Endothelial cell of umbilical vein (primary cell): ENCODE data around the gene RNASE13. TPM values are rescaled to one million over a fixed set of nuclear protein-coding genes. Genes with fewer than 3 reads are reported as not detected.

Experiments
- BruUV-seq: library from RNA; stranded (reverse); fragments of 400-500 nt; replicated peaks from 2 replicates; lab custom pipeline; 2021; lab: Mats Ljungman, UMichigan
- CTCF ChIA-PET: fragments of 300-600, 350-600 bp; sonication (Branson Sonifier 250); formaldehyde crosslinking; loops from one replicate; lab custom pipeline; 2021; ENCODE audit warnings: antibody characterized with exemption, inconsistent platforms; lab: Charles Lee
- POLR2A ChIA-PET: fragments of 300-600, 350-600 bp; sonication (Branson Sonifier 250); formaldehyde crosslinking; loops from one replicate; lab custom pipeline; 2021; ENCODE audit warnings: antibody characterized with exemption, inconsistent platforms; lab: Charles Lee
- DNase-seq: peaks from one replicate; pipeline ENCODE4 v3.0.0-alpha.2; 2011; ENCODE audit warnings: low read depth, low spot score
- FAIRE-seq: peaks from 2 replicates; lab custom pipeline; 2011; peaks lifted over from hg19 to GRCh38; lab: Jason Lieb, UNC
- H2AFZ ChIP-seq: 2 replicates; pipeline ENCODE4 v1.6.0; 2012; ENCODE audit warnings: low read depth, low read length, control low read depth, inconsistent platforms
- H3K27ac ChIP-seq: 2 replicates; pipeline ENCODE4 v1.5.1; 2011; ENCODE audit warnings: low read depth, mild to moderate bottlenecking, control low read depth, low read length, moderate library complexity; ENCODE audit not compliant: insufficient read depth
- H3K27me3 ChIP-seq, 2 experiments: 2 replicates each; pipeline versions ENCODE4 v1.6.0 to v1.6.1; 2011; ENCODE audit warnings: low read length in 2 of 2, mixed read lengths in 1 of 2; ENCODE audit not compliant: control insufficient read depth in 2 of 2, insufficient read depth in 2 of 2
- H3K36me3 ChIP-seq, 2 experiments: 2 replicates in 1 of 2; 3 replicates in 1 of 2; pipeline ENCODE4 v1.5.1; 2011; ENCODE audit warnings: low read length in 2 of 2, mild to moderate bottlenecking in 1 of 2, moderate library complexity in 1 of 2; ENCODE audit not compliant: control insufficient read depth in 2 of 2, insufficient read depth in 2 of 2; ENCODE audit errors: extremely low read depth in 1 of 2
- H3K4me1 ChIP-seq: 3 replicates; pipeline ENCODE4 v1.5.1; 2011; ENCODE audit warnings: mild to moderate bottlenecking, low read length; ENCODE audit not compliant: control insufficient read depth, insufficient read depth; ENCODE audit errors: extremely low read depth
- H3K4me2 ChIP-seq: 2 replicates; pipeline ENCODE4 v1.6.1; 2011; ENCODE audit warnings: low read length, control low read depth, mixed read lengths; ENCODE audit not compliant: insufficient read depth
- H3K4me3 ChIP-seq, 3 experiments: fragments of 200-600 bp in 1 of 3; sonication (generic), shearing (Covaris generic) in 1 of 3; replicated peaks in 1 of 3; 2 replicates each; pipeline ENCODE4 v1.5.1; 2011 to 2016; ENCODE audit warnings: control low read depth in 3 of 3, low read length in 3 of 3, mild to moderate bottlenecking in 2 of 3, inconsistent platforms in 1 of 3, low read depth in 1 of 3, moderate library complexity in 1 of 3; ENCODE audit not compliant: insufficient read depth in 1 of 3
- H3K79me2 ChIP-seq: 2 replicates; pipeline ENCODE4 v1.6.0; 2012; ENCODE audit warnings: low read length, inconsistent platforms; ENCODE audit not compliant: control insufficient read depth, insufficient read depth
- H3K9ac ChIP-seq: replicated peaks from 2 replicates; pipeline ENCODE3; 2011; ENCODE audit warnings: low read length, control low read depth; ENCODE audit not compliant: insufficient read depth; ENCODE audit errors: extremely low read depth
- H3K9me1 ChIP-seq: replicated peaks from 3 replicates; pipeline ENCODE4 v1.6.0; 2011; ENCODE audit warnings: mild to moderate bottlenecking, low read length; ENCODE audit not compliant: control insufficient read depth, insufficient read depth; ENCODE audit errors: extremely low read depth
- H3K9me3 ChIP-seq: replicated peaks from 2 replicates; pipeline ENCODE4 v1.5.1; 2012; ENCODE audit warnings: low read length, inconsistent platforms; ENCODE audit not compliant: control insufficient read depth, insufficient read depth
- H4K20me1 ChIP-seq: replicated peaks from 2 replicates; pipeline ENCODE3; 2011; ENCODE audit warnings: mild to moderate bottlenecking, low read length; ENCODE audit not compliant: control insufficient read depth, insufficient read depth; ENCODE audit errors: extremely low read depth
- CTCF ChIP-seq, 2 donors: IDR thresholded peaks; 1 replicate in 1 of 2; 2 replicates in 1 of 2; pipeline ENCODE4 v1.5.1; 2011; ENCODE audit warnings: low read length in 2 of 2, mild to moderate bottlenecking in 2 of 2, moderate library complexity in 2 of 2, control low read depth in 1 of 2, inconsistent platforms in 1 of 2, low read depth in 1 of 2; ENCODE audit not compliant: insufficient read depth in 1 of 2; ENCODE audit errors: extremely low read depth in 1 of 2
- EZH2 ChIP-seq: IDR thresholded peaks from 2 replicates; pipeline ENCODE4 v1.6.1; 2012; ENCODE audit warnings: borderline replicate concordance, low read depth, mild to moderate bottlenecking, moderate library complexity, low read length, inconsistent platforms; ENCODE audit not compliant: severe bottlenecking
- FOS ChIP-seq: IDR thresholded peaks from 2 replicates; pipeline ENCODE4 v1.6.1; 2011; ENCODE audit warnings: mild to moderate bottlenecking, low read length, moderate library complexity, borderline replicate concordance; ENCODE audit not compliant: insufficient read depth
- GATA2 ChIP-seq: IDR thresholded peaks from 2 replicates; pipeline ENCODE4 v1.7.0; 2011; ENCODE audit warnings: low read depth, mild to moderate bottlenecking, moderate library complexity, mixed read lengths, low read length; ENCODE audit not compliant: insufficient read length, insufficient read depth
- JUN ChIP-seq: IDR thresholded peaks from 2 replicates; pipeline ENCODE4 v1.6.1; 2011; ENCODE audit warnings: borderline replicate concordance, low read depth; ENCODE audit not compliant: insufficient read length, insufficient read depth
- MYC ChIP-seq: IDR thresholded peaks from one replicate; pipeline ENCODE4 v1.6.1; 2011; ENCODE audit warnings: mild to moderate bottlenecking, low read depth, low read length
- POLR2A ChIP-seq: IDR thresholded peaks from 2 replicates; pipeline ENCODE4 v1.6.1; 2012; ENCODE audit warnings: low read depth, mild to moderate bottlenecking, control low read depth, low read length
- POLR2AphosphoS5 ChIP-seq: IDR thresholded peaks from 2 replicates; pipeline ENCODE4 v1.6.1; 2012; ENCODE audit warnings: low read depth, mild to moderate bottlenecking, control low read depth, low read length, moderate library complexity; ENCODE audit not compliant: insufficient read depth
- dilution Hi-C: fragments of 300-500 bp; cut with MboI; formaldehyde crosslinking; loops from one replicate; pipeline ENCODE4 v1.15.0; 2019; ENCODE audit warnings: low sequenced_read_pairs; ENCODE audit not compliant: extremely low pct_ligation_motif_present
- intact Hi-C: fragments of 100-400 bp; cut with micrococcal nuclease; formaldehyde crosslinking; loops from one replicate; pipeline ENCODE4 v1.10.0; 2022
- polyA plus RNA-seq, 4 experiments: library from polyadenylated mRNA; depleted of rRNA in 3 of 4; stranded (reverse) in 3 of 4; unstranded in 1 of 4; fragments of >200 nt; gene quantifications; 2 replicates each; pipeline versions ENCODE4 v1.2.1 to v1.2.3, GENCODE V29; 2011 to 2012; ENCODE audit warnings: missing spikeins in 1 of 4
- total RNA-seq: library from RNA; stranded (reverse); gene quantifications from 2 replicates; pipeline ENCODE4 v1.2.3, GENCODE V29; 2021
- TF ChIP-seq, protein P1 (sequence below): IDR thresholded peaks from 2 replicates; pipeline ENCODE4 v1.6.1; 2011; ENCODE audit not compliant: insufficient read depth, insufficient read length

The RNASE13 gene
- total and polyA plus RNA-seq, 2 donors (not counting 3 experiments of a cell fraction or from before 2014, with no cell fraction given): not detected

DNA sequence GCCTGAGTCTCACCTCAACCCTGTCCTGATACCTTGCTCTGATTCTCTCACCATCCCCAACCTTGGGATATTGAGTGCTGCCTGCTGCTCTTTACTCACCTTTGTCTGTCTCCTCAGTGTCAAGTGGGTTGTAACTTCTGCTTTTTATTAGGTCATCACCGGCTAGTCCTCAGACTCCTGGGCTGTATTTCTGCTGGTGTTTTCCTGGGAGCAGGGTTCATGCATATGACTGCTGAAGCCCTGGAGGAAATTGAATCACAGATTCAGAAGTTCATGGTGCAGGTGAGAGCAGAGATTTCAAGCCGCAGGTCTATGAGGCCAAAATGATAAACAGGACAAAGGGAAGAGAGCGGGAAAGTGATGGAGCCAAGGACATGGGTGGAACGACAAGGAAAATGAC, 35.0 kb downstream of the RNASE13 start:
- FAIRE-seq: no peak
- H4K20me1 ChIP-seq: no peaks in the 10 kb centered on the region
- H3K4me2 ChIP-seq: no peak overlapping the region
- ChIA-PET POLR2A (no interaction called here), CTCF (interaction anchor here (0.7 to 3.4 kb wide), 4 partner anchors 15 to 41 kb away, joined by 3 to 23 read pairs (median 4); no protein-coding TSS in a partner anchor)
- DNase-seq: no peak
- no peak overlapping the region for H3K4me3 ChIP-seq
- no peaks in the 10 kb centered on the region for H3K9me3 ChIP-seq
- H3K79me2 ChIP-seq: no peaks in the 10 kb centered on the region
- H3K36me3 ChIP-seq: peaks cover 10 to 14% of the 10 kb centered on the region in 2 experiments
- no peaks in the 10 kb centered on the region for H3K4me1 ChIP-seq
- dilution Hi-C loops: no loop called here
- no peaks in the 10 kb centered on the region for H3K27me3 ChIP-seq
- H3K27ac ChIP-seq: no peak overlapping the region
- H2AFZ ChIP-seq: no peak overlapping the region
- no TSS peak for BruUV-seq
- TF ChIP-seq EZH2: no peak
- TF ChIP-seq POLR2AphosphoS5: no peak
- no peak for TF ChIP-seq POLR2A
- TF ChIP-seq GATA2: no peak
- H3K9me1 ChIP-seq: no peaks in the 10 kb centered on the region
- intact Hi-C loops: no loop called here
- H3K9ac ChIP-seq: no peak overlapping the region

DNA sequence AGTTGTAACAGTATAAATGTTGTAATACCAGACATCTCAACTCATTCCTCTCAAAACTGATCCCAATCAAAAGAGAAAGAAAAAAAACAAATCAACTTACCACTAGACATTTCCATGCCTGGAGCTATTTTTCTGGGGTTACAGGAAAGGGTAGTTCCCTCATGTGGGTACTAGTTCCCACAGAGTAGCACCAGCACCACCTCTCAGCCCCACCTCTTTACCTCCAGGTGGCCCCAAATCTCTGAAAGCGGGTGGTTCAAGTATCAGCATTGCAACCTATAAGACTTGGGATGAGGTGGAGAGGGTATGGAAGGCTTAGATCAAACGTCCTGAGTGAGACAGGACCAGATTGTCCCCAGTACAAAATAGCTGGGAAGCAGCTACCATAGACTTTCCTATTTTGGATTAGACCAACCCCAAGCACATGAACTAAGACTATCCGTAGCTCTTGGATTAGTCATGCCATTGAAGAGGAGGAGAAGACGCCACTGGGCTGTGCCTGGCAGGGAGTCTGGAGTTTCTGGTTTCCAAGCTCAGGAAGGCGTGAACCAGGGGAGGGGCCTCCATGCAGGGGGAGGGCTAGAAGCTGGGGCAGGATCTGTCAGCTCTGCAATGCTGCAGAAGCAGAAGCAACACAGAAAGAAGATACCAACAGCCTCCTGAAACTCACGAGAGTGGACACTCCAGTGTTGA, 35.8 kb downstream of the RNASE13 start, which contains the start of gene SLC39A2:
SLC39A2 (plus strand) TSS at position 620 of the 693 bp plus-strand sequence. CDS start 154 bp downstream, outside the sequence.
- dilution Hi-C loops: no loop called here

More for the DNA sequence above, 35.8 kb downstream of the RNASE13 start, which contains the start of gene SLC39A2:
- Histone ChIP-seq H3K4me1 (no peaks in the 10 kb centered on the region), H3K9me3 (no peaks in the 10 kb centered on the region), H3K4me3 (no peak within 1 kb of the TSS), H3K9me1 (no peaks in the 10 kb centered on the region), H3K4me2 (no peak within 1 kb of the TSS), H4K20me1 (no peaks in the 10 kb centered on the region), H3K27me3 (no peaks in the 10 kb centered on the region), H3K36me3 (peaks cover 14 to 17% of the 10 kb centered on the region in 2 experiments), H3K27ac (no peak within 1 kb of the TSS), H2AFZ (no peak within 1 kb of the TSS), H3K79me2 (no peaks in the 10 kb centered on the region), H3K9ac (no peak within 1 kb of the TSS)
- no TSS peak for BruUV-seq
- intact Hi-C loops: no loop called here
- TF ChIP-seq CTCF (IDR thresholded peaks at IDR 0.05; ENCODE audit: extremely low read depth in 1 of 2, insufficient read depth in 1 of 2, low read depth in 1 of 2, low read length in 2 of 2) (no peak), POLR2A (no peak), MYC (no peak), JUN (no peak), FOS (no peak), EZH2 (no peak), POLR2AphosphoS5 (no peak), GATA2 (no peak)
- TF ChIP-seq, protein P1, sequence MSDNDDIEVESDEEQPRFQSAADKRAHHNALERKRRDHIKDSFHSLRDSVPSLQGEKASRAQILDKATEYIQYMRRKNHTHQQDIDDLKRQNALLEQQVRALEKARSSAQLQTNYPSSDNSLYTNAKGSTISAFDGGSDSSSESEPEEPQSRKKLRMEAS: no peak
- FAIRE-seq: no peak
- ChIA-PET CTCF (interaction anchor here (1.0 to 3.4 kb wide), 5 partner anchors 16 to 141 kb away, joined by 3 to 23 read pairs (median 5); no protein-coding TSS in a partner anchor), POLR2A (no interaction called here)
- no peak for DNase-seq
